HG03159 (cell line): Measurements from ENCODE around the gene DNAJC12.
"Not testable (repeated sequence)": the region's sequence is repeated elsewhere in the genome, so short reads cannot be mapped to it uniquely, and the experiment has no call there.

ENCODE experiments used
- ATAC-seq: cut with Tn5 transposase; IDR thresholded peaks from one replicate; pipeline ENCODE4 v1.9.1; 2021; ENCODE audit warnings: mild to moderate bottlenecking, moderate library complexity; ENCODE audit not compliant: unreplicated experiment

DNAJC12 gene

DNA sequence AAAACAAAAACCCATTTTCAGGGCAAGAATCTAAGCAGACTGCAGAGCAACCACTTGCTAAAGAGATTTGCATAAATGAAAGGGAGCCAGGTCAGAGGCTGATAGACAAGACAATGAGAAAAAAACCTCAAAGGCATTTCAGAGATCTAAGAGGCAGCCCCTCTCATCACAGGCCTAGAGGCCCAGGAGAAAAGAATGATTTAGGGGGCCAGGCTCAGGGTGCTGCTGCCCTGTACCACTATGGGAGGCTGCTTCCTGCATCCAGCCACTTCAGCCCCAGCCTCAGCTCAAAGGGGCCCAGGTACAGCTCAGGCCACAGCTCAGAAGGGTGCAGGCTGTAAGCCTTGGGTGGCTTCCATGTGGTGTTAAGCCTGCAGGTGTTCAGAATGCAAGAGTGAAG is 3.7 kb upstream of the DNAJC12 start:
- ATAC-seq = no peak

DNA sequence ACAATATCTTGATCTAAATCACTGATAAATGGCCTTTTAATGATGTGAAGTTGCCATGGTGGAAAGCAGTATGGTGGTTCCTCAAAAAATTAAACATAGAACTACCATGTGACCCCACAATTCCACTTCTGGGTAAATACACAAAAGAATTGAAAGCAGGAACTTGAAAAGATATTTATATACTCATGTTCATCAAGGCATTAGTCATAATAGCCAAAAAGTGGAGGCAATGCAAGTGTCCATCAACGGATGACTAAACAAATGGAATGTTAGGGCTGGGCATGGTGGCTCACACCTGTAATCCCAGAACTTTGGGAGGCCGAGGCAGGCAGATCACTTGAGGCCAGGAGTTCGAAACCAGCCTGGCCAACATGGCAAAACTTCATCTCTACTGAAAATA is 2.0 kb upstream of the DNAJC12 start:
- no peak for ATAC-seq

DNA sequence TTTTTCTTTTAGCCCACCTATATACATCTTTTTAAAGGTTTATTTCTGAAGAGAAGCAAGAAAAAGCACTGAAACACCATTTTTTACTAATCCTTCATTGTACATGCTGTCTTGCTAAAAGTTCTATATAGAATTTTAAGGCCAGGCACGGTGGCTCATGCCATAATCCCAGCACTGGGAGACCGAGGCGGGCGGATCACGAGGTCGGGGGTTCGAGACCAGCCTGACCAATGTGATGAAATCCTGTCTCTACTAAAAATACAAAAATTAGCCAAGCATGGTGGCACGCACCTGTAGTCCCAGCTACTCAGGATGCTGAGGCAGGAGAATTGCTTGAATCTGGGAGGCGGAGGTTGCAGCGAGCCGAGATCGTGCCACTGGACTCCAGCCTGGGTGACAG is 1.5 kb upstream of the DNAJC12 start:
- not testable (repeated sequence) for ATAC-seq

DNA sequence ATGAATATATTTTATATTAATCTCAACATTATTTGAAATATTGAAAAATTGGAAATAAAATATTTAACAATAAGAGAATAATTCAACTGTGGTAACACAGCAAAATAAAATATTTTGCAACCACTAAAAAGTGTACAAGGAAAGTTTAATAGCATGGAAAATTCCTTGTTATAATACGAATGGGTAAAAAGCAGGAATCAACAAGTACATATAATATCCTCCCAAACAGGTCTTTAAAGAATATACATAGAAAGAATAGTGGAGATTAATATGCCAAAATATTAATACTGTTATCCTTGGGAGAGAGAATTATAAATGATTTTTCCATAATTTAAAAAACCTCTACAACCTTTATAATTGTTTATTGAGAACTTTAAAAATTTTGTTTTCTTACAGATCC is 1.0 kb downstream of the DNAJC12 start:
- no peak for ATAC-seq

DNA sequence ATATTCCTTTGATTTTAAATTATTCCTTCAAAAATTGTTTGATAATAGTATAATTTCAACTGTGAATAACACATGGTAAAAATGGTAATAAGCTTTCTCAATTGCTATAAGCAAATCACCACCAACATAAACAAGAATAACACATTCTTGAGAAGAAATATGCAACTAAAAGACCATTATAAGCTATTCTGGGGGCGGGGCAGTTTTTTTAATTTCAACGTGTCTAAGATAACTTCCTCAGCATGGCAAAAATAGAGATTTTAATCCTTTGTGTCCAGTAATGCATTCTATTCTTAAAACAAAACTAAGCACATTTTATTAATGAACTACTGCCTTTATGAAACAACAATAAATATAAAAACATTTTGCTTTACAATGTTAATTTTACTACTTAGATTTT is 1.5 kb downstream of the DNAJC12 start:
- ATAC-seq = no peak

DNA sequence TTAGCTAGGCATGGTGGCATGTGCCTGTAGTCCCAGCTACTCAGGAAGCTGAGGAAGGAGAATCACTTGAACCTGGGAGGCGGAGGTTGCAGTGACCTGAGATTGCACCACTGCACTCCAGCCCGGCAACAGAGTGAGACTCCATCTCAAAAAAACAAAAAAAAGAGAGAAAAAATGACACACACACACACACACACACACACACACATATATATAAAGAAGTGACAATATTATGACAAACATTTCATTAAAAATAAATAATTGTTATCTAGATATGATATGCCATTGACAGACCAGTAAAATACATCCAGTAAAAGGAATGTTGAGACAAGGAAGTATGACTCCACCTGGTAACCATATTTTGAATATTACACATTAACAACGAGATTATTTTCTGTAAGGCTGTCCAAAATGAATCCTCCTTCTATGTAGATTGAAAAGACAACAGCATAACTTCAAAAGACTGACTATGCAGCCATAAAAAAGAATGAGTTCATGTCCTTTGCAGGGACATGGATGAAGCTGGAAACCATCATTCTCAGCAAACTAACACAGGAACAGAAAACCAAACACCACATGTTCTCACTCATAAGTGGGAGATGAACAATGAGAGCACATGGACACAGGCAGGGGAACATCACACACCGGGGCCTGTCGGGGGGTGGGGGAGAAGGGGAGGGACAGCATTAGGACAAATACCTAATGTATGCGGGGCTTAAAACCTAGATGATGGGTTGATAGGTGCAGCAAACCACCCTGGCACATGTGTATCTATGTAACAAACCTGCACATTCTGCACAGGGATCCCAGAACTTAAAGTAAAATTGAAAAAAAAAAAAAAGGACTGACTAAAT is 2.2 kb downstream of the DNAJC12 start:
- not testable (repeated sequence) for ATAC-seq

DNA sequence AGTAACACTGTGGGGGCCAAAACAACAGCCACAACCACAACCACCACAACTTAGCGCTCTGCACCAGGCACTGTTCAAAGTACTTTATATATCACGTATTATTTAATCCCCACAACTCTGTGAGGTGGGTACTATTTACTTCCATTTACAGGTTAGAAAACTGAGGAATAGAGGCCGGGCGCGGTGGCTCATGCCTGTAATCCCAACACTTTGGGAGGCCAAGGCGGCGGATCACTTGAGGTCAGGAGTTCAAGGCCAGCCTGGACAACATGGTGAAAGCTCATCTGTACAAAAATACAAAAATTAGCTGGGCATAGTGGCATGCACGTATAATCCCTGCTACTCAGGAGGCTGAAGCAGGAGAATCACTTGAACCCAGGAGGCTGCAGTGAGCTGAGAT is 3.6 kb downstream of the DNAJC12 start:
- ATAC-seq = no peak

DNA sequence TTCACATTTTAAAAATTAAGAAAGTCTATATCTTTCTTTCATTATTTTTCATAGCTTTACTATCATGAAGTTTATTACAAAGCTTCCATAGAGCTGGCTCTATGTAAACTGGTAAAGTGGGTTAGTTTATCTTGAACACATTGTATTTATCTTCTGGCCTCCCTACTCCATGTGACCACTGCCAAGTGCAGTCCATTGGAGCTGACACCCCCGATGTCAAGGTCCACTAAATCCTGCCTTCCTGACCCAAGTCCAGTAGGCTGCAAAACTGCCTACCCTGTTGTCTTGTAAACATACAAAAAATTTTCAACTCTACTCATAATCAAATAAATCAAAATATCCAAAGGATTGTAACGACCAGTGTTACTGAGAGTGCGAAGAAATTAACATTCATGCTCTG is 10.2 kb downstream of the DNAJC12 start:
- ATAC-seq = no peak

DNA sequence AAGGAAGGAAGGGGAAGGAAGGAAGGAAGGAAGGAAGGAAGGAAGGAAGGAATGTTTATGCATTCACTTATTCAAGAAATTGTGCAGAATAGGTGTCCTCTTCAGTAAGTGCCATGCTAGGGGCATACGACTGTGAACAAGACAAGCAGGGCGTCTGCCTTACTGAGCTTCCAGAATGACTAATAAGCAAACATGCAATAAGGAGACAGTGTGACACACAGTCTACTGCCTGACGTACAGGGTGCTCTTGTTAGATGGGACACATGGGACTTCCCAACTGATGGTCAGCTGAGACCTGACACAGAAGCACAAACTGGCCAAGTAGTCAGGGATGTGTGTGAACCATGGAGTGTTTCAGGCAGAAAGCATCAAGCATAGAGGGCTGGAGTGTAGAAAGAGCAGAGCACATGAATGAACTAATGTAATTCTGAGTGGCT is 18.2 kb downstream of the DNAJC12 start:
- no peak for ATAC-seq

DNA sequence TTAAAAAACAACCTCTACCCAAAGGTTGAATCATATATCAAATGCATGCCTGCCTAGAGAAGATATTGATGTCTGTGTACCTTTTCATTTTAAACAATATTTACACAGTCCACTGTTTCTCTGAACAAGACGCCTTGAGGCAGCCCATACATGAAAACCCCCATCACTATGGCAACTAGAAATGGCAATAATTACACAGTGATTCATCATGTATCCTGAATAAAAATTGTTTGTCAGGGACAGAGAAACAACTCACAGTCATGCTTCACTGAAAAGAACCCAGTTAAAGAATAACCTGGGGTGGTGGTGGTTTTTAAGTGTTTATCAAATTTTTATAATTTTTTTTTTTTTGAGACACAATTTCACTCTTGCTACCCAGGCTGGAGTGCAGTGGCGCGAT is 19.7 kb downstream of the DNAJC12 start:
- ATAC-seq = peak; percentile 50

DNA sequence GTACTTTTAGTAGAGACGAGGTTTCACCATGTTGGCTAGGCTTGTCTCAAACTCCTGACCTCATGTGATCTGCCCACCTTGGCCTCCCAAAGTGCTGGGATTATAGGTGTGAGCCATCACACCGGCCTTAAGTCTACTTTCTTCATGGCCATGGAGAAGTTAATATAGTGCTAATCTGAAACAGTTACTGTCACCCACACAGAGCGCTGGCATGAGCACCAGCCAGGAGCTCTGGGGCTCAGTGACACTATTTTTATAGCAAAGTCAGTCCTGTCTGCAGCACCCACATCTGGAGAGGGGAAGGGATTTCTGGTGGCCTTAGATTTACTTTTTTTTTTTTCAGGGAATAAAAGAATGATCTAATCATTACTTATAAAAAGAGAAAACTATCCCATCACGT is 21.3 kb downstream of the DNAJC12 start:
- ATAC-seq = no peak

DNA sequence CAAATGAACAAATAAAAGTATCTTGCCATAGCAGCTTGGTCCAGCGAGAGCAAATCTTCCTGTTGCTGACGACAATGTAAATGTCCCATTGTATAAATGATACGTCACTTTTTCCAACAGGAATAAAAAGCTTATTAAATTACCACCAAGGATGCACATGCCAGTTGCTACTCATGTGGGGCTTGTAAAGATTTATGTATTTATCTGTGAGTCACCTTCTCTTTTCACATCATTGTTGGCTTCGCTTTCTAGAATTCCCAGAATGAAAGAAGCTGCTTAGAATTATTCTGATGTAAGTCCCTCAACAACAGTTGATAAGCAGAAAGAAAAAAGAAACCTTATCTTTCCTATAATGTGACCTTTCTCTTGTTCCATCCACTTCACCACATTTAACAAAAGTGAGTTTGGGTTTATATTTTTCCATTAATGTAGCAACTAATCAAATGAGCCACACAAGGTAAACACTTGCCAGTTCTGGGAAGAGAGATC is 22.4 kb downstream of the DNAJC12 start:
- no peak for ATAC-seq

DNA sequence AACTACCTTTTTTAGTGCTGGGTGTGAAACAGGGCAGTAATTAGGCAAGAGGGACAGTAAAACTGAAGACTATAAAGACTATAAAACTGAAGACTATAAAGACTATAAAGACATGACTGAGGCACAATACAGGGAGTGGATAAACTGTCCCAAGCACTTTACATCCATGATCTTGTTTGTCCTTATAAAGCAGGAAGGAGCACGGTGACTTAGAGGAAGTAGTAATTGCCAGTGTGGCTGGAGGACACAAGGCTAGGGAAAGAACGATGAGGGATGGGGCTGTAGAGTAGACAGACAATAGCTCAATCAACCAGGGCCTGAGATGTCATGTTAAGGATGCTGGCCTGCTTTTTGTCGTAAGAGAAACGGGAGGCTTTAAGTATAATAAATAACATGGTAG is 26.0 kb downstream of the DNAJC12 start:
- ATAC-seq = no peak

DNA sequence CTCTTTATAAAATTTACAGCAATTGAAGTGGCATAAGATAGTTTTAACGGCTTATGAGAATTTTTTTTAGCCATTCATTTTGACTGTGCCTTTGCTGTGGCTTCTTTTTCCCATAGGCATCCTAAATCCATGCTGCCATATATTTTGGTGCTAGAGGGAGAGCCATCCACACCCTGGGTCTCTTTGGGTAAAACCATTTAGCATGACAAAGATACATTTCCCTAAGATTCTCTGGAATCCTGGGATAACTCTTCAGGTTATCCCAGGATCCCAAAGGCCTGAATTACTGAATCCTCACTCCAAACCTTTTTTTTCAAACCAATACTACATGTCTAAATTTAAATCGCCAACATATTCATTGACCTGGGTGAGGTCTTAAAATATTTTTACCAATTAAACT is 28.9 kb downstream of the DNAJC12 start:
- ATAC-seq = no peak

DNA sequence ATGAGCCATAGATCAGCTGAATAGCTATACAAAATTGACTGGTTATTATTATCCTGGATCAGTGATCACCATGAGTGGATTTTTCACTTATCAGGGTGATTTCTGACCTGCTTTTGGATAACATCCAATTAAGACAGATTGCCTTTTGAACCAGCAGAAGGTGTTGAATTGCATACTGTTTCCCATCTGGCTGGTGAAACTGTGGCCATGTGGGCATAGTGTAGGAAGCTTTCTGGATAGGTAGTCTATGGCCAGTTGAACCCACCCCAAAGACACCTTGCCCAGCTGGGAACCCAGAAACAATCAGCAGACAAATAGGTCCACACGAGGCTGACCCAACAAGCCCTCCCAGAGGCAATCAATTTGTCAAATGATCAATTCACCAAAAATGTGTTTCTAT is 29.3 kb downstream of the DNAJC12 start:
- ATAC-seq = no peak

DNA sequence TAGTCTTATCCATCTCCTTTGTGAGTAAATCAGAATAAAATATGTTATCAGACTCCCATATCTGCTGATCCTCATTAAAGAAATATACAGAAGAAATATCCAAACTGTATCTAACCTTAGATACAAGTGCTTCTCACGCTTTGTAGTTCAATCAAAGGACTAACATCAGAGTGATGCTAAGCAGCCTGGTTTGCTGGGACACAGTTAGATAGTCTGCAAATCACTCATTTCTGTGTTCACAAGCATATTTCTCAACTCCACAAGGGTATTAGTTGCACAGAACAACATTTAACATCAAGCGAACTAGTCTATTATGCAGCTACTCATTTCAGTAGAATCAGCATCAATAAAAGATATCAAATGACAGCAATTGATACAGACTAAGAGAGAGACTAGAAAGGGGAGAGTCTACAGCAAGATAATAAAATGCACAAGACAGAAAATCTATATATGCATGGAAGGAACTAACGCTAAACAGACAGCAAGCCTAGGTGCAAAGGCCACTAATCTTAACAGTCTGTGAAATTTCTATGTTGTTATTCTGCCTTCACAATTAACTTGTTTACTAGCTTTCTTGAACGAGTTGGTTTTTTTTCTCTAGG is 30.0 kb downstream of the DNAJC12 start:
- no peak for ATAC-seq

DNA sequence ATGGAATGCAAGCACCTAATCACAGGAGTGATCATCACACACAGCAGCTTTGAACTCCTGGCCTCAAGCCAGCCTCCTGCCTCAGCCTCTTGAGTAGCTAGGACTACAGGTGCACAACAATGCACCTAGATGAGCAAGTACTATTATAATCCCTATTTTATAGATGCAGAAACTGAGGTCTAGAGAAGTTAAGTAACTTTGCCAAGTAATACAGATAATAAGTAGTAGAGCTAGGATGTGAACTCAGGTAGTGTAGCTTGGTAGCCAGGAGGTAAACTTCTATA is 33.7 kb downstream of the DNAJC12 start:
- no peak for ATAC-seq

DNA sequence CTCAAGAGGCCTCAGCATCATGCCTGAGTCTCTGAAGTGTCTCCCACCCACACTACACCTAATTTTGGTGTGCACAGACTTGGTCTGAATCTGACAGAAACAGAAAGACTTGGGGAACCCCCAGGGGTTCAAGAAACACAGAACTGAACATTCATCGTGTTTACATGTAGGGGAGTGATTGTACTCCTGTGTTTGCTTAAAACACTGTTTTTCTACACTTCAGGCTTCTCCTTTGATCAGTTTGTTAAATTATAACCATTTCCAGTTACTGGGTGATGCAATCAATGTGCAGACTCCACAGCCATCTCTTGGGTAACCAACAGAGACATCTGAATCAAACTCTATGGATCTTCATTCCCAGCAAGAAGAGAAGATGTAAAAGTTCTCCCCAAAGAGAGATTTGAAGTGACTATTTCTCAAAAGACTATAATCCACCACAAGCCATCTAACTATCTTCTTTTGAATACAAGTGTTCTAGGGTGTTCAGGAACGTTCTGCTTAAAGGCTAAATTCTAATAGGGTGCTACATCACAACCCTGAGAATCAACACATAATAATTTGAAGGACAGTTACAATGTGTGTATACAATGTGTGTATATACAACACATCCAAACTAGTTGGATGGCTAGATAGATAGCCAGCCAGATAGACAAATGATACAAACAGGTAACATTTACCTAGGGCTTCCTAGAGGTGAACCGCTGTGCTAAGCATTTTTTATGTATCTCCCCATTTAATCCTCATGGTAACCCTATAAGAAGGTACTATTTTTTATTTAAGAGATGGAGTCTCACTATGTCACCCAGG is 34.2 kb downstream of the DNAJC12 start:
- no peak for ATAC-seq

DNA sequence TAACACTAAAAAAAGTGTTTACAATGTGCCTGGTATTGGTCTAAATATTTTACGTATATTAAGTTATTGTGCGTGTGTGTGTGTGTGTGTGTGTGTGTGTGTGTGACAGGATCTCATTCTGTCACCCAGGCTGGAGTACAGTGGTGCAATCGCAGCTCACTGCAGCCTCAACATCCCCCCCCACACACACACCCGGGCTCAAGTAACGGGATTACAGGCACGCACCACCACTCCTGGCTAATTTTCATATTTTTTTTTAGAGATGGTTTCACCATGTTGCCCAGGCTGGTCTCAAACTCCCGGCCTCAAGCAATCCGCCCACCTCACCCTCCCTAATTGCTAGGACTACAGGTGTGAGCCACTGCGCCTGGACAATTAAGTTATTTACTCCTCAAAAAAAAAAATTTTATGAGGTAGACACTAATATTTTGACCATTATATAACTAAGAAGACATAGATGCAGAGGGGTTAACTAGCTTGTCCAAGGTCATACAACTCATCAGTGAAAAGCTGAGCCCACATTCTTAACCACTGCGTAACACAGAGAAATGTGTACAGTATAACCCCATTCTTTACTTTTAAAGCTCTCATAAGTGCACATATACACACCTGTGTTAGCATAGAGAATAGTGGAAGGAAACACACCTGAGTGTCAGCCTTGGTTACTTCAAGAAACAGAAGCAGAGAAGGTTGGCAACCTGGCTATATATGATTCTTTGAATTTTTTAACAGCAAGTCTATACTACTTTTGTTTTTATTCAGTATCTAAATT is 35.0 kb downstream of the DNAJC12 start:
- no peak for ATAC-seq

DNA sequence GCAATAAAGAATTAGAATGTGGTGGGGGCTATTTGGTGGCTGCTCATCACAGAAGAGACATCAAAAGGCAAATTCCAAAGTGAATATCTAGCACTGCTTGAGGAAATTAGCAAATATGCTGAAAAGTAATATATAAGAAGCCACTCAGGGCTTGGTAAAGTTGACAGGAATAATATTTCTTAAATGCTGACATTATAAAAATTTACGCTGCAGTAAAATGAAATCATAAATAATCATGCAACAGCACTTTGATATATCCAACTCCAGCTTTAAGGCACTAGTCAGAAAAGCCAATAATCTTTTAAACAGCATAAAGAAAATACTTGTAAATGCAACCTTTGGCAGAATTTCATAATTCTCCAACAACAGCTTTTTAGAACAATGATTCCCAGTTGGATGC is 36.9 kb downstream of the DNAJC12 start:
- no peak for ATAC-seq

DNA sequence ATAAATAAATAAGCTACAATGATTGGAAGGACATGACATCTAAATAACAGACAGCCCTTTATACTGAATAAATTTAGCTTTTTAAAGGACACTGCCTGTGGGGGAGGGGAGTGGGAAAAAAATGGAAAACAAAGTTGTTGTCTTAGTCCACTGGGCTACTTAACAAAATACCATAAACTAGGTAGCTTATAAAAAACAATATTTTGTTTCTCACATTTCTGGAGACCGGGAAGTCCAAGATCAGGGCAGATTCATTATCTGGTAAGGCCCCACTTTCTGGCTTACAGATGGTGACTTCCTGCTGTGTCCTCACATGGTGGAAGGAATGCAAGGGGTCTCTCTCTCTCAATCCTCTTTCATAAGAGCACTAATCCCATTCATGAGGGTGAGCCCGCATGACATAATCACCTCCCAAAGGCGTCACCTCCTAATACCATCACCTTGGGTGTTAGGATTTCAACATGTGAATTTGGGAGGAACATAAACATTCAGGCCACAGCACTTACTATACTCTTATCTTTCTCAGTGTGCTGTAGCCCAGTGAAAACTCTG is 43.0 kb downstream of the DNAJC12 start:
- ATAC-seq = no peak
